C4-2B (cell line): ENCODE results near the gene LCN12.

Source experiments
- ZFX ChIP-seq: fragments of 450-650 bp; IDR thresholded peaks from 2 replicates; pipeline ENCODE4 v1.6.1; 2017
- TF ChIP-seq, protein P1 (sequence below): fragments of 450-650 bp; conservative IDR thresholded peaks from 2 replicates; pipeline ENCODE4 v1.5.1; 2017; ENCODE audit warnings: mild to moderate bottlenecking

DNA sequence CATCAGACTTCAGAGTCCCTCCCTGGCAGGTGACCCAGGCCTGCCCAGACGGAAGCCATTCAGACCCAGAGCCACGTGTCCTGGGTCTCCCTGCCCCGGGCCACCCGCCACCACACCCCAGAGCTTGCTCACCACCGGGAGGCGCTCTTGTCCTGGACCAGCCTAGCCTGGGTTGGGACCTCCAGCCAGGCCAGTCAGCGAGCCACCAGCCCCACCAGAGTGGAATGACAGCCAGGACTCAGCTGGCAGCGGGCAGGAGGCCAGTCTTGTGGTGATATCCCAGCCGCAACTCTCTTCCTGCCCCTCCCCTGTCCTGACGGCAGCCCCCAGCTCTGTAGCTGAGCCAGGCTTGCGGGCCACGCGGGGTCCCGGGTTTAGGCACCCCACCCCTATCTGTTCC lies 23.6 kb downstream of the LCN12 start:
- TF ChIP-seq, protein P1, sequence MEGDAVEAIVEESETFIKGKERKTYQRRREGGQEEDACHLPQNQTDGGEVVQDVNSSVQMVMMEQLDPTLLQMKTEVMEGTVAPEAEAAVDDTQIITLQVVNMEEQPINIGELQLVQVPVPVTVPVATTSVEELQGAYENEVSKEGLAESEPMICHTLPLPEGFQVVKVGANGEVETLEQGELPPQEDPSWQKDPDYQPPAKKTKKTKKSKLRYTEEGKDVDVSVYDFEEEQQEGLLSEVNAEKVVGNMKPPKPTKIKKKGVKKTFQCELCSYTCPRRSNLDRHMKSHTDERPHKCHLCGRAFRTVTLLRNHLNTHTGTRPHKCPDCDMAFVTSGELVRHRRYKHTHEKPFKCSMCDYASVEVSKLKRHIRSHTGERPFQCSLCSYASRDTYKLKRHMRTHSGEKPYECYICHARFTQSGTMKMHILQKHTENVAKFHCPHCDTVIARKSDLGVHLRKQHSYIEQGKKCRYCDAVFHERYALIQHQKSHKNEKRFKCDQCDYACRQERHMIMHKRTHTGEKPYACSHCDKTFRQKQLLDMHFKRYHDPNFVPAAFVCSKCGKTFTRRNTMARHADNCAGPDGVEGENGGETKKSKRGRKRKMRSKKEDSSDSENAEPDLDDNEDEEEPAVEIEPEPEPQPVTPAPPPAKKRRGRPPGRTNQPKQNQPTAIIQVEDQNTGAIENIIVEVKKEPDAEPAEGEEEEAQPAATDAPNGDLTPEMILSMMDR = no peak
- no peak for TF ChIP-seq ZFX
